ENCODE data around the gene GRK5.

DNA sequence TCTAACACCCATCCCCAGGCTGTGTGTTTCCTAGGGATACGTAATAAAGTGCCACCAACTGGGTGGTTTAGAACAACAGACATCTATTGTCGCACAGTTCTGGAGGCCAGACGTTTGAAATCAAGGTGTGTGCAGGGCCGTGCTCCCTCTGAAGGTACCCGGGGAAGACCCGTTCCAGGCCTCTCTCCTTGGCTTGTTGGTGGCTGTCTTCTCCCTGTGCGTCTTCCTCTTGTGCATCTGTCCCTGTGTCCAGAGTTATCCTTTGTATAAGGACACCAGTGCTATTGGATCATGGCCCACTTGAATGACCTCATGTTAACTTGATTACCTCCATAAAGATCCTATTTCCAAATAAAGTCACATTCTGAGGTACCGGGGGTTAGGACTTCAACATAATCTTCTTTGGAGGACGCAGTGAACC is 15.6 kb downstream of the GRK5 start:
- TF ChIP-seq POLR2A (IDR thresholded peaks at IDR 0.05) (no peak), POLR2AphosphoS5 (IDR thresholded peaks at IDR 0.05) (no peak)
- TF ChIP-seq, protein P1, sequence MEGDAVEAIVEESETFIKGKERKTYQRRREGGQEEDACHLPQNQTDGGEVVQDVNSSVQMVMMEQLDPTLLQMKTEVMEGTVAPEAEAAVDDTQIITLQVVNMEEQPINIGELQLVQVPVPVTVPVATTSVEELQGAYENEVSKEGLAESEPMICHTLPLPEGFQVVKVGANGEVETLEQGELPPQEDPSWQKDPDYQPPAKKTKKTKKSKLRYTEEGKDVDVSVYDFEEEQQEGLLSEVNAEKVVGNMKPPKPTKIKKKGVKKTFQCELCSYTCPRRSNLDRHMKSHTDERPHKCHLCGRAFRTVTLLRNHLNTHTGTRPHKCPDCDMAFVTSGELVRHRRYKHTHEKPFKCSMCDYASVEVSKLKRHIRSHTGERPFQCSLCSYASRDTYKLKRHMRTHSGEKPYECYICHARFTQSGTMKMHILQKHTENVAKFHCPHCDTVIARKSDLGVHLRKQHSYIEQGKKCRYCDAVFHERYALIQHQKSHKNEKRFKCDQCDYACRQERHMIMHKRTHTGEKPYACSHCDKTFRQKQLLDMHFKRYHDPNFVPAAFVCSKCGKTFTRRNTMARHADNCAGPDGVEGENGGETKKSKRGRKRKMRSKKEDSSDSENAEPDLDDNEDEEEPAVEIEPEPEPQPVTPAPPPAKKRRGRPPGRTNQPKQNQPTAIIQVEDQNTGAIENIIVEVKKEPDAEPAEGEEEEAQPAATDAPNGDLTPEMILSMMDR (IDR thresholded peaks at IDR 0.05), result no peak

Data from sigmoid colon (tissue), 4 donors.